HL-60 (cell line): ENCODE results near the gene BHLHE40.
A peak's percentile ranks its signal among the peaks of the same experiment; 100 is the strongest.

ENCODE experiments used
- DNase-seq, 2 experiments: peaks; one replicate each; pipeline ENCODE4 v3.0.0-alpha.2; 2010 to 2020; ENCODE audit warnings: low read depth in 1 of 2, low spot score in 1 of 2
- H3K27ac ChIP-seq: fragments of 250-450 bp; sonication (Bioruptor Pico); replicated peaks from 2 replicates; pipeline ENCODE4 v1.5.1; 2020; ENCODE audit warnings: mild to moderate bottlenecking, moderate library complexity
- H3K27me3 ChIP-seq: fragments of 250-450 bp; sonication (Bioruptor Pico); 2 replicates; pipeline ENCODE4 v1.5.1; 2021; ENCODE audit warnings: mild to moderate bottlenecking, moderate library complexity; ENCODE audit not compliant: insufficient read depth, poor library complexity, severe bottlenecking
- H3K4me3 ChIP-seq: replicated peaks from 2 replicates; pipeline ENCODE4 v1.5.1; 2011; ENCODE audit warnings: mild to moderate bottlenecking, control low read depth, low read length; ENCODE audit not compliant: insufficient read depth
- CTCF ChIP-seq: IDR thresholded peaks from one replicate; pipeline ENCODE4 v1.5.1; 2011; ENCODE audit warnings: low read length, control low read depth, inconsistent platforms; ENCODE audit not compliant: insufficient read depth
- GABPA ChIP-seq: IDR thresholded peaks from 2 replicates; pipeline ENCODE4 v1.6.1; 2012; ENCODE audit warnings: low read depth
- POLR2AphosphoS5 ChIP-seq: IDR thresholded peaks from 2 replicates; pipeline ENCODE4 v1.6.1; 2012; ENCODE audit warnings: low read depth
- REST ChIP-seq: IDR thresholded peaks from 2 replicates; pipeline ENCODE4 v1.6.1; 2012; ENCODE audit warnings: low read depth; ENCODE audit not compliant: insufficient replicate concordance
- SPI1 ChIP-seq: IDR thresholded peaks from 2 replicates; pipeline ENCODE4 v1.6.1; 2012; ENCODE audit warnings: low read depth, mild to moderate bottlenecking, borderline replicate concordance

The BHLHE40 gene

GRCh38 chr3:5016211-5017161, 37.2 kb downstream of the BHLHE40 start:
- DNase-seq: peak; percentile 78 to 89
- no peak overlapping the region for H3K4me3 ChIP-seq
- peak overlapping the region; percentile 55 for H3K27ac ChIP-seq
- H3K27me3 ChIP-seq: no peaks in the 10 kb centered on the region
- peak; percentile 89 for TF ChIP-seq SPI1
- peak; percentile 82 for TF ChIP-seq POLR2AphosphoS5
- no peak for TF ChIP-seq CTCF

- peak in 1 of 2 experiments; percentile 26 for DNase-seq
- Histone ChIP-seq H3K27ac (no peak overlapping the region), H3K27me3 (no peaks in the 10 kb centered on the region), H3K4me3 (no peak overlapping the region)
- TF ChIP-seq GABPA (no peak), REST (no peak), SPI1 (no peak), CTCF (no peak), POLR2AphosphoS5 (no peak)
These were observed 38.8 kb downstream of the BHLHE40 start for GRCh38 chr3:5017925-5018531.

- no peak for DNase-seq
- H3K4me3 ChIP-seq: no peak overlapping the region
- H3K27me3 ChIP-seq: no peaks in the 10 kb centered on the region
- TF ChIP-seq POLR2AphosphoS5 (no peak), CTCF (no peak), REST (no peak), GABPA (no peak), SPI1 (no peak)
- H3K27ac ChIP-seq: no peak overlapping the region
These were observed 40.4 kb downstream of the BHLHE40 start for GRCh38 chr3:5019411-5020241.
